PC-3 (cell line): ENCODE measurements around the gene SMAD3.

Experiments
- EZH2 ChIP-seq: fragments of 300-600 bp; sonication (generic); IDR thresholded peaks from one replicate; pipeline ENCODE4 v1.6.1; 2017; ENCODE audit warnings: antibody characterized with exemption, mild to moderate bottlenecking, low read length; ENCODE audit not compliant: unreplicated experiment
- EZH2phosphoT487 ChIP-seq: fragments of 300-600 bp; sonication (generic); IDR thresholded peaks from 2 replicates; pipeline ENCODE4 v1.6.1; 2018; ENCODE audit warnings: mild to moderate bottlenecking, antibody characterized with exemption, low read length, borderline replicate concordance
- TF ChIP-seq, protein P1 (sequence below): fragments of 300-600 bp; sonication (generic); conservative IDR thresholded peaks from 2 replicates; pipeline ENCODE4 v1.5.1; 2017; ENCODE audit warnings: antibody characterized with exemption, low read depth, mild to moderate bottlenecking, low read length

DNA sequence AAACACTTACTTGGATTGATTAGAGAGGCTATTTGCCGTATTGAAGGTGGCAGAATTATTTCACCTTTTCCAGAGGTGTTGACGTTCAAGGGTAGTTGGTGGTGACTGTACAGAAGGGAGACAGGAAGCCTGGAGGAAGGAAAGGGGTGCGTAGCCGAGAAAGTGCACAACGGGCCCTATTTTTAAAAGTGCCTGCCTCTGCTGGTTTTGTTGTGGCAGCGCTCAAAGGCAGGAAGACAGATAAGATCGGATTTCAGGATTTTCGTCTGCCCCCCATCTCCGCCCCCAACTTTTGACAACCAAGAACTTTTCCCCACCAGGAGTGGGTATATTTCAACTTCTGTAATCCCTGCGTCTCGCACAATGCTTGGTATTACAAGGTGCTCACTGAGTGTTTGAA, 38.5 kb downstream of the SMAD3 start:
- TF ChIP-seq, protein P1, sequence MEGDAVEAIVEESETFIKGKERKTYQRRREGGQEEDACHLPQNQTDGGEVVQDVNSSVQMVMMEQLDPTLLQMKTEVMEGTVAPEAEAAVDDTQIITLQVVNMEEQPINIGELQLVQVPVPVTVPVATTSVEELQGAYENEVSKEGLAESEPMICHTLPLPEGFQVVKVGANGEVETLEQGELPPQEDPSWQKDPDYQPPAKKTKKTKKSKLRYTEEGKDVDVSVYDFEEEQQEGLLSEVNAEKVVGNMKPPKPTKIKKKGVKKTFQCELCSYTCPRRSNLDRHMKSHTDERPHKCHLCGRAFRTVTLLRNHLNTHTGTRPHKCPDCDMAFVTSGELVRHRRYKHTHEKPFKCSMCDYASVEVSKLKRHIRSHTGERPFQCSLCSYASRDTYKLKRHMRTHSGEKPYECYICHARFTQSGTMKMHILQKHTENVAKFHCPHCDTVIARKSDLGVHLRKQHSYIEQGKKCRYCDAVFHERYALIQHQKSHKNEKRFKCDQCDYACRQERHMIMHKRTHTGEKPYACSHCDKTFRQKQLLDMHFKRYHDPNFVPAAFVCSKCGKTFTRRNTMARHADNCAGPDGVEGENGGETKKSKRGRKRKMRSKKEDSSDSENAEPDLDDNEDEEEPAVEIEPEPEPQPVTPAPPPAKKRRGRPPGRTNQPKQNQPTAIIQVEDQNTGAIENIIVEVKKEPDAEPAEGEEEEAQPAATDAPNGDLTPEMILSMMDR, result no peak
- no peak for TF ChIP-seq EZH2
- no peak for TF ChIP-seq EZH2phosphoT487
